RWPE2 (cell line): ENCODE data around the gene CNTLN.

ENCODE experiments used
- ATAC-seq: fragments of 200-7000 bp; cut with Tn5 transposase; 3 replicates; pipeline ENCODE4 v1.9.1; 2021; ENCODE audit warnings: low read depth
- DNase-seq: peaks from one replicate; pipeline ENCODE4 v3.0.0-alpha.2; 2020; ENCODE audit warnings: low spot score
- H3K27ac ChIP-seq: fragments of 450-650 bp; 2 replicates; pipeline ENCODE4 v1.5.1; 2017; ENCODE audit warnings: mild to moderate bottlenecking; ENCODE audit not compliant: poor library complexity, severe bottlenecking
- H3K27me3 ChIP-seq: fragments of 250-450 bp; sonication (Bioruptor Pico); 2 replicates; pipeline ENCODE4 v1.5.1; 2021; ENCODE audit warnings: mild to moderate bottlenecking, moderate library complexity; ENCODE audit not compliant: insufficient read depth, poor library complexity, severe bottlenecking
- H3K36me3 ChIP-seq: fragments of 250-450 bp; sonication (Bioruptor Pico); 2 replicates; pipeline ENCODE4 v1.5.1; 2020; ENCODE audit warnings: low read depth, mild to moderate bottlenecking, moderate library complexity
- H3K4me1 ChIP-seq: fragments of 250-450 bp; sonication (Bioruptor Pico); 2 replicates; pipeline ENCODE4 v1.5.1; 2021; ENCODE audit warnings: mild to moderate bottlenecking, moderate library complexity; ENCODE audit not compliant: insufficient read depth, poor library complexity, severe bottlenecking
- H3K4me3 ChIP-seq: fragments of 250-450 bp; sonication (Bioruptor Pico); 2 replicates; pipeline ENCODE4 v1.5.1; 2021; ENCODE audit warnings: mild to moderate bottlenecking, moderate library complexity; ENCODE audit not compliant: severe bottlenecking
- H3K9me3 ChIP-seq: fragments of 250-450 bp; sonication (Bioruptor Pico); 2 replicates; pipeline ENCODE4 v1.5.1; 2021; ENCODE audit warnings: mild to moderate bottlenecking, moderate library complexity; ENCODE audit not compliant: severe bottlenecking
- CTCF ChIP-seq: fragments of 450-650 bp; IDR thresholded peaks from one replicate; pipeline ENCODE4 v1.5.1; 2017; ENCODE audit warnings: mild to moderate bottlenecking, moderate library complexity; ENCODE audit not compliant: poor library complexity, severe bottlenecking

CNTLN gene

GRCh38 chr9:17185481-17186029 lies 50.7 kb downstream of the CNTLN start:
- Histone ChIP-seq H3K4me3 (no peak overlapping the region), H3K27ac (no peak overlapping the region), H3K4me1 (no peaks in the 10 kb centered on the region), H3K27me3 (no peaks in the 10 kb centered on the region), H3K9me3 (no peaks in the 10 kb centered on the region), H3K36me3 (no peaks in the 10 kb centered on the region)
- no peak for TF ChIP-seq CTCF
- ATAC-seq (no peak), DNase-seq (no peak)

- no peak for TF ChIP-seq CTCF
- Histone ChIP-seq H3K36me3 (no peaks in the 10 kb centered on the region), H3K4me1 (no peaks in the 10 kb centered on the region), H3K4me3 (no peak overlapping the region), H3K9me3 (no peaks in the 10 kb centered on the region), H3K27ac (no peak overlapping the region), H3K27me3 (no peaks in the 10 kb centered on the region)
- no peak for DNase-seq
- ATAC-seq: no peak
Observed at GRCh38 chr9:17191082-17191481, 56.2 kb downstream of the CNTLN start.

GRCh38 chr9:17204611-17205152 lies 69.8 kb downstream of the CNTLN start:
- DNase-seq (no peak), ATAC-seq (no peak)
- Histone ChIP-seq H3K36me3 (no peaks in the 10 kb centered on the region), H3K27ac (no peak overlapping the region), H3K4me3 (no peak overlapping the region), H3K9me3 (no peaks in the 10 kb centered on the region), H3K4me1 (no peaks in the 10 kb centered on the region), H3K27me3 (no peaks in the 10 kb centered on the region)
- no peak for TF ChIP-seq CTCF

GRCh38 chr9:17216011-17216410 lies 81.2 kb downstream of the CNTLN start:
- Histone ChIP-seq H3K9me3 (peaks cover 3% of the 10 kb centered on the region), H3K27ac (no peak overlapping the region), H3K4me3 (no peak overlapping the region), H3K27me3 (no peaks in the 10 kb centered on the region), H3K4me1 (no peaks in the 10 kb centered on the region), H3K36me3 (no peaks in the 10 kb centered on the region)
- 0 out of 3 replicates have a peak, but pooled peaks have one; percentile 55 for ATAC-seq
- no peak for TF ChIP-seq CTCF
- DNase-seq: no peak

- H3K4me1 ChIP-seq: no peaks in the 10 kb centered on the region
- TF ChIP-seq CTCF: no peak
- peaks cover 3% of the 10 kb centered on the region for H3K9me3 ChIP-seq
- ATAC-seq: no peak
- no peak overlapping the region for H3K27ac ChIP-seq
- no peak overlapping the region for H3K4me3 ChIP-seq
- no peaks in the 10 kb centered on the region for H3K27me3 ChIP-seq
- DNase-seq: no peak
- H3K36me3 ChIP-seq: no peaks in the 10 kb centered on the region
Observed at GRCh38 chr9:17216646-17217045, 81.8 kb downstream of the CNTLN start.
